Caco-2 (cell line): ENCODE measurements around the gene DNAJA2. TPM values are rescaled to one million over a fixed set of nuclear protein-coding genes. Genes with fewer than 3 reads are reported as not detected.
"Not testable (repeated sequence)": the region's sequence is repeated elsewhere in the genome, so short reads cannot be mapped to it uniquely, and the experiment has no call there.

Experiments used
- BruUV-seq: library from RNA; stranded (reverse); fragments of 400-500 nt; replicated peaks from 2 replicates; lab custom pipeline; 2021; lab: Mats Ljungman, UMichigan
- CTCF ChIA-PET: fragments of 300-600 bp; sonication (Branson Sonifier 250); formaldehyde crosslinking; loops from one replicate; lab custom pipeline; 2022; ENCODE audit warnings: antibody characterized with exemption; lab: Charles Lee
- POLR2A ChIA-PET: fragments of 300-600 bp; sonication (Branson Sonifier 250); formaldehyde crosslinking; loops from one replicate; lab custom pipeline; 2022; ENCODE audit warnings: antibody characterized with exemption; lab: Charles Lee
- DNase-seq, 2 experiments: peaks; one replicate each; pipeline versions ENCODE4 v3.0.0 to v3.0.0-alpha.2; 2020 to 2022
- H3K27me3 ChIP-seq: replicated peaks from 2 replicates; pipeline ENCODE4 v1.6.0; 2011; ENCODE audit warnings: low read length; ENCODE audit not compliant: control insufficient read depth, insufficient read depth
- H3K36me3 ChIP-seq: 2 replicates; pipeline ENCODE4 v1.5.1; 2011; ENCODE audit warnings: low read length; ENCODE audit not compliant: control insufficient read depth, insufficient read depth
- H3K4me1 ChIP-seq: fragments of 250-450 bp; sonication (Bioruptor Pico); 2 replicates; pipeline ENCODE4 v1.5.1; 2020; ENCODE audit warnings: mild to moderate bottlenecking
- H3K4me3 ChIP-seq: 2 replicates; pipeline ENCODE4 v1.5.1; 2011; ENCODE audit warnings: low read depth, mild to moderate bottlenecking, control low read depth, low read length
- H3K9me3 ChIP-seq: fragments of 250-450 bp; sonication (Bioruptor Pico); 2 replicates; pipeline ENCODE4 v1.5.1; 2020; ENCODE audit warnings: mild to moderate bottlenecking, moderate library complexity
- H3K27ac Mint-ChIP-seq: one replicate; pipeline ENCODE4 v1.8.0; 2022; ENCODE audit warnings: mixed read lengths; ENCODE audit not compliant: unreplicated experiment
- H3K27me3 Mint-ChIP-seq: one replicate; pipeline ENCODE4 v1.8.0; 2022; ENCODE audit warnings: mixed read lengths; ENCODE audit not compliant: insufficient read depth, unreplicated experiment
- H3K36me3 Mint-ChIP-seq: one replicate; pipeline ENCODE4 v1.8.0; 2022; ENCODE audit warnings: mild to moderate bottlenecking, mixed read lengths; ENCODE audit not compliant: insufficient read depth, unreplicated experiment
- H3K4me1 Mint-ChIP-seq: one replicate; pipeline ENCODE4 v1.8.0; 2022; ENCODE audit warnings: low read depth, mixed read lengths; ENCODE audit not compliant: unreplicated experiment
- H3K4me3 Mint-ChIP-seq: one replicate; pipeline ENCODE4 v1.8.0; 2022; ENCODE audit warnings: mild to moderate bottlenecking, moderate library complexity, mixed read lengths; ENCODE audit not compliant: unreplicated experiment
- H3K9me3 Mint-ChIP-seq: one replicate; pipeline ENCODE4 v1.8.0; 2022; ENCODE audit warnings: mixed read lengths; ENCODE audit not compliant: unreplicated experiment
- CTCF ChIP-seq, 2 experiments: fragments of 200-600 bp in 1 of 2; IDR thresholded peaks; 1 replicate in 1 of 2; 2 replicates in 1 of 2; pipeline versions ENCODE4 v1.5.1 to v1.8.0; 2011 to 2022; ENCODE audit warnings: antibody characterized with exemption in 1 of 2, control low read depth in 1 of 2, inconsistent platforms in 1 of 2, low read depth in 1 of 2, low read length in 1 of 2, mild to moderate bottlenecking in 1 of 2, moderate library complexity in 1 of 2; ENCODE audit not compliant: insufficient read depth in 1 of 2, severe bottlenecking in 1 of 2, unreplicated experiment in 1 of 2
- intact Hi-C: fragments of 100-400 bp; cut with micrococcal nuclease; formaldehyde crosslinking; loops from one replicate; pipeline ENCODE4 v1.10.0; 2022; ENCODE audit not compliant: unreplicated experiment
- total RNA-seq: library from RNA; stranded (reverse); gene quantifications from 2 replicates; pipeline ENCODE4 v1.2.3, GENCODE V29; 2022

DNAJA2 gene
- total RNA-seq, 1 experiment from 2014 or later, result 56.2 TPM

- Mint-ChIP-seq H3K4me3 (no peak overlapping the region), H3K36me3 (no peaks in the 10 kb centered on the region), H3K4me1 (no peaks in the 10 kb centered on the region), H3K27ac (no peak overlapping the region), H3K9me3 (no peaks in the 10 kb centered on the region), H3K27me3 (no peaks in the 10 kb centered on the region)
- no peaks in the 10 kb centered on the region for H3K9me3 ChIP-seq
- ChIA-PET POLR2A (interaction anchor here (0.6 kb wide), 1 partner anchor 39 kb away, joined by 5 read pairs; no protein-coding TSS in a partner anchor), CTCF (no interaction called here)
- DNase-seq, result no peak
- no peak for TF ChIP-seq CTCF (IDR thresholded peaks at IDR 0.05; ENCODE audit: insufficient read depth in 1 of 2, low read depth in 1 of 2, low read length in 1 of 2, severe bottlenecking in 1 of 2, unreplicated experiment in 1 of 2)
- H3K27me3 ChIP-seq, result no peaks in the 10 kb centered on the region
- no peaks in the 10 kb centered on the region for H3K36me3 ChIP-seq
- intact Hi-C loops, result no loop called here
- H3K4me3 ChIP-seq, result no peak overlapping the region
- H3K4me1 ChIP-seq, result no peaks in the 10 kb centered on the region
- no TSS peak for BruUV-seq
These were observed 34.7 kb upstream of the DNAJA2 start for GRCh38 chr16:47008174-47008573.

GRCh38 chr16:47004652-47005051 is 31.2 kb upstream of the DNAJA2 start:
- H3K4me3 Mint-ChIP-seq, result no peak overlapping the region

GRCh38 chr16:47000066-47000465 is 26.6 kb upstream of the DNAJA2 start:
- not testable (repeated sequence) for H3K36me3 Mint-ChIP-seq, H3K9me3 Mint-ChIP-seq

More at GRCh38 chr16:47004652-47005051, 31.2 kb upstream of the DNAJA2 start:
- no peak overlapping the region for H3K27ac Mint-ChIP-seq
- Histone ChIP-seq H3K4me1 (no peaks in the 10 kb centered on the region), H3K9me3 (no peaks in the 10 kb centered on the region), H3K4me3 (no peak overlapping the region), H3K36me3 (no peaks in the 10 kb centered on the region), H3K27me3 (no peaks in the 10 kb centered on the region)
- DNase-seq, result no peak
- BruUV-seq, result no TSS peak
- intact Hi-C loops, result no loop called here
- POLR2A ChIA-PET, result no interaction called here
- no peaks in the 10 kb centered on the region for H3K4me1 Mint-ChIP-seq
- CTCF ChIA-PET, result no interaction called here
- no peaks in the 10 kb centered on the region for H3K36me3 Mint-ChIP-seq
- H3K9me3 Mint-ChIP-seq, result no peaks in the 10 kb centered on the region
- H3K27me3 Mint-ChIP-seq, result no peaks in the 10 kb centered on the region
- TF ChIP-seq CTCF (IDR thresholded peaks at IDR 0.05; ENCODE audit: insufficient read depth in 1 of 2, low read depth in 1 of 2, low read length in 1 of 2, severe bottlenecking in 1 of 2, unreplicated experiment in 1 of 2), result no peak

GRCh38 chr16:46997844-46998243 is 24.4 kb upstream of the DNAJA2 start:
- no peaks in the 10 kb centered on the region for H3K27me3 Mint-ChIP-seq
- CTCF ChIA-PET, result no interaction called here
- Histone ChIP-seq H3K4me3 (no peak overlapping the region), H3K9me3 (no peaks in the 10 kb centered on the region), H3K27me3 (no peaks in the 10 kb centered on the region), H3K36me3 (no peaks in the 10 kb centered on the region), H3K4me1 (no peaks in the 10 kb centered on the region)
- no peaks in the 10 kb centered on the region for H3K36me3 Mint-ChIP-seq
- intact Hi-C loops, result no loop called here
- no peaks in the 10 kb centered on the region for H3K9me3 Mint-ChIP-seq
- BruUV-seq, result no TSS peak
- DNase-seq, result no peak
- H3K4me1 Mint-ChIP-seq, result no peaks in the 10 kb centered on the region
- no peak for TF ChIP-seq CTCF (IDR thresholded peaks at IDR 0.05; ENCODE audit: insufficient read depth in 1 of 2, low read depth in 1 of 2, low read length in 1 of 2, severe bottlenecking in 1 of 2, unreplicated experiment in 1 of 2)
- H3K27ac Mint-ChIP-seq, result no peak overlapping the region
- no peak overlapping the region for H3K4me3 Mint-ChIP-seq
- POLR2A ChIA-PET, result interaction anchor here (0.6 kb wide), 1 partner anchor 37 kb away, joined by 3 read pairs; no protein-coding TSS in a partner anchor

More at GRCh38 chr16:47000066-47000465, 26.6 kb upstream of the DNAJA2 start:
- H3K27me3 Mint-ChIP-seq, DNase-seq, H3K36me3 ChIP-seq, H3K4me3 ChIP-seq, CTCF ChIA-PET, POLR2A ChIA-PET, H3K4me3 Mint-ChIP-seq, H3K27ac Mint-ChIP-seq, H3K27me3 ChIP-seq, H3K4me1 ChIP-seq, H3K9me3 ChIP-seq, BruUV-seq, intact Hi-C loops, H3K4me1 Mint-ChIP-seq: not testable (repeated sequence)
